Panc1 (cell line): ENCODE results near the gene TKT. TPM values are rescaled to one million over a fixed set of nuclear protein-coding genes. Genes with fewer than 3 reads are reported as not detected.

Source experiments
- ATAC-seq: fragments of 200-7000 bp; cut with Tn5 transposase; 2 replicates; pipeline ENCODE4 v1.9.1; 2020; ENCODE audit warnings: mild to moderate bottlenecking, moderate library complexity
- BruUV-seq: library from RNA; stranded (reverse); fragments of 400-500 nt; replicated peaks from 2 replicates; lab custom pipeline; 2021; lab: Mats Ljungman, UMichigan
- CTCF ChIA-PET: fragments of 300-600 bp; sonication (Branson Sonifier 250); formaldehyde crosslinking; loops from one replicate; lab custom pipeline; 2022; ENCODE audit warnings: antibody characterized with exemption; lab: Charles Lee
- POLR2A ChIA-PET: fragments of 300-600 bp; sonication (Branson Sonifier 250); formaldehyde crosslinking; loops from one replicate; lab custom pipeline; 2022; ENCODE audit warnings: antibody characterized with exemption; lab: Charles Lee
- DNase-seq: peaks from one replicate; pipeline ENCODE4 v3.0.0-alpha.2; 2010; ENCODE audit warnings: low read depth, low spot score
- H3K27ac ChIP-seq: 2 replicates; pipeline ENCODE4 v1.5.1; 2011; ENCODE audit warnings: mild to moderate bottlenecking, low read length, inconsistent platforms
- H3K27me3 ChIP-seq: fragments of 200-500 bp; sonication (Bioruptor generic); 2 replicates; pipeline ENCODE4 v1.6.0; 2014; ENCODE audit warnings: low read length, inconsistent platforms; ENCODE audit not compliant: control insufficient read depth, insufficient read depth
- H3K36me3 ChIP-seq: fragments of 200-500 bp; sonication (Bioruptor generic); 2 replicates; pipeline ENCODE4 v1.5.1; 2014; ENCODE audit warnings: inconsistent platforms, mild to moderate bottlenecking, low read length, moderate library complexity; ENCODE audit not compliant: control insufficient read depth, insufficient read depth
- H3K4me1 ChIP-seq: 2 replicates; pipeline ENCODE4 v1.5.1; 2011; ENCODE audit warnings: inconsistent platforms, mild to moderate bottlenecking, low read length, moderate library complexity; ENCODE audit not compliant: control insufficient read depth, insufficient read depth
- H3K4me3 ChIP-seq, 2 experiments: 2 replicates each; pipeline ENCODE4 v1.5.1; 2011 to 2012; ENCODE audit warnings: low read depth in 2 of 2, low read length in 2 of 2, mild to moderate bottlenecking in 2 of 2, inconsistent platforms in 1 of 2, moderate library complexity in 1 of 2
- H3K9me3 ChIP-seq: fragments of 200-500 bp; sonication (Bioruptor generic); 2 replicates; pipeline ENCODE4 v1.5.1; 2014; ENCODE audit warnings: low read depth, mild to moderate bottlenecking, inconsistent platforms, low read length, moderate library complexity; ENCODE audit not compliant: control insufficient read depth, insufficient read depth
- POLR2AphosphoS5 ChIP-seq: IDR thresholded peaks from 2 replicates; pipeline ENCODE4 v1.6.1; 2012; ENCODE audit warnings: mild to moderate bottlenecking, low read depth, low read length, moderate library complexity
- SIN3A ChIP-seq: IDR thresholded peaks from 2 replicates; pipeline ENCODE4 v1.6.1; 2012; ENCODE audit warnings: low read depth, mild to moderate bottlenecking, low read length, moderate library complexity, borderline replicate concordance; ENCODE audit not compliant: insufficient read depth
- TCF7L2 ChIP-seq: IDR thresholded peaks from 2 replicates; pipeline ENCODE4 v1.6.1; 2011; ENCODE audit warnings: mild to moderate bottlenecking, low read depth, low read length, inconsistent platforms
- in situ Hi-C: cut with HindIII; loops from 2 replicates; pipeline ENCODE4 v1.10.0; 2016; ENCODE audit warnings: low sequenced_read_pairs, low pct_unique_long_range_greater_than_20kb
- intact Hi-C: fragments of 100-400 bp; cut with micrococcal nuclease; formaldehyde crosslinking; loops from one replicate; pipeline ENCODE4 v1.10.0; 2022; ENCODE audit not compliant: unreplicated experiment
- total RNA-seq: library from RNA; stranded (reverse); gene quantifications from one replicate; pipeline ENCODE4 v1.2.1, GENCODE V29; 2021; ENCODE audit not compliant: unreplicated experiment
- TF ChIP-seq, protein P1 (sequence below), 2 experiments: IDR thresholded peaks; 2 replicates each; pipeline ENCODE4 v1.6.1; 2011 to 2012; ENCODE audit warnings: low read depth in 2 of 2, control low read depth in 1 of 2, low read length in 1 of 2, mild to moderate bottlenecking in 1 of 2, moderate library complexity in 1 of 2; ENCODE audit not compliant: insufficient read depth in 1 of 2
- TF ChIP-seq, protein P2 (sequence below): fragments of 450-650 bp; IDR thresholded peaks from 2 replicates; pipeline ENCODE4 v1.5.1; 2017; ENCODE audit warnings: mild to moderate bottlenecking

TKT gene
- total RNA-seq, 1 experiment from 2014 or later: 338 TPM

- ChIA-PET CTCF (interaction anchor here (0.6 to 1.0 kb wide), 2 partner anchors 86 to 127 kb away, joined by 3 to 4 read pairs; partner anchors contain the start of gene DCP1A), POLR2A (no interaction called here)
Observed at GRCh38 chr3:53219895-53220483, 35.8 kb downstream of the TKT start.

DNA sequence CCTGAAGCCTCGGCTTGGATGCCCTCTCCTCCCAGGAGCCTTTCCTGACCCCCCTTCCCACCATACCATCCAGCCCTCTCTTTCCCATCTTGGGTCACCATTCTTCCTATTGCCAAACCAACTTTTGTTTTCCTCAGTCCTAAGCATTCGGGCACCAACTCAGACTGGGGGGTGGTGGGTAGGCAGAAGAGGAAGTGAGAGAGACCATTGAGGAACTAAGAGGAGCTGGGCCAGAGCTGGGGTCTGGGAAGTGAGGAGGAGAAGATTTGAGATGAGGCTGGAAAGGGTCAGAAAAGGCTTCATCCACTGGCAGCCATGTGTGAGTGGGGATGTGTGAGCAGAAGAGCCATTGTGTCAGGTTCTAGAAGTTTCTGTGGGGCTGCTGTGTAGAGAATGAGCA lies 37.7 kb downstream of the TKT start:
- in situ Hi-C loops (no loop called here), intact Hi-C loops (no loop called here)
- no TSS peak for BruUV-seq
- no peak overlapping the region for H3K27ac ChIP-seq
- H3K4me3 ChIP-seq: no peak overlapping the region
- ATAC-seq: no peak
- no peaks in the 10 kb centered on the region for H3K36me3 ChIP-seq
- no peaks in the 10 kb centered on the region for H3K9me3 ChIP-seq
- no peak for DNase-seq
- POLR2A ChIA-PET: no interaction called here
- TF ChIP-seq, protein P1, sequence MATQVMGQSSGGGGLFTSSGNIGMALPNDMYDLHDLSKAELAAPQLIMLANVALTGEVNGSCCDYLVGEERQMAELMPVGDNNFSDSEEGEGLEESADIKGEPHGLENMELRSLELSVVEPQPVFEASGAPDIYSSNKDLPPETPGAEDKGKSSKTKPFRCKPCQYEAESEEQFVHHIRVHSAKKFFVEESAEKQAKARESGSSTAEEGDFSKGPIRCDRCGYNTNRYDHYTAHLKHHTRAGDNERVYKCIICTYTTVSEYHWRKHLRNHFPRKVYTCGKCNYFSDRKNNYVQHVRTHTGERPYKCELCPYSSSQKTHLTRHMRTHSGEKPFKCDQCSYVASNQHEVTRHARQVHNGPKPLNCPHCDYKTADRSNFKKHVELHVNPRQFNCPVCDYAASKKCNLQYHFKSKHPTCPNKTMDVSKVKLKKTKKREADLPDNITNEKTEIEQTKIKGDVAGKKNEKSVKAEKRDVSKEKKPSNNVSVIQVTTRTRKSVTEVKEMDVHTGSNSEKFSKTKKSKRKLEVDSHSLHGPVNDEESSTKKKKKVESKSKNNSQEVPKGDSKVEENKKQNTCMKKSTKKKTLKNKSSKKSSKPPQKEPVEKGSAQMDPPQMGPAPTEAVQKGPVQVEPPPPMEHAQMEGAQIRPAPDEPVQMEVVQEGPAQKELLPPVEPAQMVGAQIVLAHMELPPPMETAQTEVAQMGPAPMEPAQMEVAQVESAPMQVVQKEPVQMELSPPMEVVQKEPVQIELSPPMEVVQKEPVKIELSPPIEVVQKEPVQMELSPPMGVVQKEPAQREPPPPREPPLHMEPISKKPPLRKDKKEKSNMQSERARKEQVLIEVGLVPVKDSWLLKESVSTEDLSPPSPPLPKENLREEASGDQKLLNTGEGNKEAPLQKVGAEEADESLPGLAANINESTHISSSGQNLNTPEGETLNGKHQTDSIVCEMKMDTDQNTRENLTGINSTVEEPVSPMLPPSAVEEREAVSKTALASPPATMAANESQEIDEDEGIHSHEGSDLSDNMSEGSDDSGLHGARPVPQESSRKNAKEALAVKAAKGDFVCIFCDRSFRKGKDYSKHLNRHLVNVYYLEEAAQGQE (IDR thresholded peaks at IDR 0.05; ENCODE audit: insufficient read depth in 1 of 2, low read depth in 2 of 2, low read length in 1 of 2): no peak
- TF ChIP-seq TCF7L2 (no peak), POLR2AphosphoS5 (no peak), SIN3A (no peak)
- TF ChIP-seq, protein P2, sequence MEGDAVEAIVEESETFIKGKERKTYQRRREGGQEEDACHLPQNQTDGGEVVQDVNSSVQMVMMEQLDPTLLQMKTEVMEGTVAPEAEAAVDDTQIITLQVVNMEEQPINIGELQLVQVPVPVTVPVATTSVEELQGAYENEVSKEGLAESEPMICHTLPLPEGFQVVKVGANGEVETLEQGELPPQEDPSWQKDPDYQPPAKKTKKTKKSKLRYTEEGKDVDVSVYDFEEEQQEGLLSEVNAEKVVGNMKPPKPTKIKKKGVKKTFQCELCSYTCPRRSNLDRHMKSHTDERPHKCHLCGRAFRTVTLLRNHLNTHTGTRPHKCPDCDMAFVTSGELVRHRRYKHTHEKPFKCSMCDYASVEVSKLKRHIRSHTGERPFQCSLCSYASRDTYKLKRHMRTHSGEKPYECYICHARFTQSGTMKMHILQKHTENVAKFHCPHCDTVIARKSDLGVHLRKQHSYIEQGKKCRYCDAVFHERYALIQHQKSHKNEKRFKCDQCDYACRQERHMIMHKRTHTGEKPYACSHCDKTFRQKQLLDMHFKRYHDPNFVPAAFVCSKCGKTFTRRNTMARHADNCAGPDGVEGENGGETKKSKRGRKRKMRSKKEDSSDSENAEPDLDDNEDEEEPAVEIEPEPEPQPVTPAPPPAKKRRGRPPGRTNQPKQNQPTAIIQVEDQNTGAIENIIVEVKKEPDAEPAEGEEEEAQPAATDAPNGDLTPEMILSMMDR: no peak
- no peaks in the 10 kb centered on the region for H3K27me3 ChIP-seq
- CTCF ChIA-PET: no interaction called here
- no peaks in the 10 kb centered on the region for H3K4me1 ChIP-seq

More at GRCh38 chr3:53219895-53220483, 35.8 kb downstream of the TKT start:
- no TSS peak for BruUV-seq
- Histone ChIP-seq H3K4me1 (no peaks in the 10 kb centered on the region), H3K27ac (no peak overlapping the region), H3K27me3 (no peaks in the 10 kb centered on the region), H3K9me3 (no peaks in the 10 kb centered on the region), H3K36me3 (no peaks in the 10 kb centered on the region), H3K4me3 (no peak overlapping the region)
- in situ Hi-C loops: no loop called here
- intact Hi-C loops: no loop called here
- TF ChIP-seq SIN3A (no peak), TCF7L2 (no peak), POLR2AphosphoS5 (peak; percentile 26; the same call in 1 of the 2 replicates)
- TF ChIP-seq, protein P2: peak; percentile 93
- TF ChIP-seq, protein P1 (IDR thresholded peaks at IDR 0.05; ENCODE audit: insufficient read depth in 1 of 2, low read depth in 2 of 2, low read length in 1 of 2): no peak
- ATAC-seq: peak; percentile 91
- DNase-seq: peak; percentile 52
